SK-N-SH treated with all-trans-retinoic acid at 6 μM for 48 hours (cell line): ENCODE data around the gene MYO9B.

Source experiments
- ATAC-seq: fragments of 200-7000 bp; cut with Tn5 transposase; 3 replicates; pipeline ENCODE4 v1.9.1; 2020; ENCODE audit warnings: mild to moderate bottlenecking, moderate library complexity
- ARNTL ChIP-seq: fragments of 450-650 bp; formaldehyde crosslinking; IDR thresholded peaks from 2 replicates; pipeline ENCODE4 v1.5.0; 2020; ENCODE audit warnings: low read depth, mild to moderate bottlenecking, moderate library complexity, borderline replicate concordance
- BACH2 ChIP-seq: fragments of 250-450 bp; sonication (Bioruptor Pico); IDR thresholded peaks from 2 replicates; pipeline ENCODE4 v1.9.0; 2021; ENCODE audit warnings: mild to moderate bottlenecking, borderline replicate concordance
- CSDC2 ChIP-seq: fragments of 250-450 bp; sonication (Bioruptor Pico); IDR thresholded peaks from 2 replicates; pipeline ENCODE4 v1.5.0; 2020; ENCODE audit warnings: mild to moderate bottlenecking, moderate library complexity
- CSRNP3 ChIP-seq: fragments of 250-450 bp; sonication (Bioruptor Pico); IDR thresholded peaks from 2 replicates; pipeline ENCODE4 v1.5.1; 2021; ENCODE audit warnings: mild to moderate bottlenecking, moderate library complexity
- ESRRG ChIP-seq: fragments of 250-450 bp; sonication (Bioruptor Pico); IDR thresholded peaks from 2 replicates; pipeline ENCODE4 v1.6.1; 2021; ENCODE audit warnings: mild to moderate bottlenecking
- GLIS3 ChIP-seq: fragments of 250-450 bp; sonication (Bioruptor Pico); IDR thresholded peaks from 2 replicates; pipeline ENCODE4 v1.5.0; 2020; ENCODE audit warnings: mild to moderate bottlenecking, moderate library complexity
- ISL1 ChIP-seq: fragments of 250-450 bp; sonication (Bioruptor Pico); IDR thresholded peaks from 2 replicates; pipeline ENCODE4 v2.1.2; 2022; ENCODE audit warnings: mild to moderate bottlenecking, moderate library complexity
- OSR1 ChIP-seq: fragments of 250-450 bp; sonication (Bioruptor Pico); IDR thresholded peaks from 2 replicates; pipeline ENCODE4 v1.8.0; 2022; ENCODE audit warnings: moderate library complexity, mild to moderate bottlenecking, inconsistent platforms
- PATZ1 ChIP-seq: fragments of 250-450 bp; sonication (Bioruptor Pico); IDR thresholded peaks from 2 replicates; pipeline ENCODE4 v1.8.0; 2020; ENCODE audit warnings: mild to moderate bottlenecking, moderate library complexity, borderline replicate concordance
- PPARA ChIP-seq: fragments of 250-450 bp; sonication (Bioruptor Pico); IDR thresholded peaks from 2 replicates; pipeline ENCODE4 v1.5.0; 2020; ENCODE audit warnings: mild to moderate bottlenecking, borderline replicate concordance
- RARB ChIP-seq: fragments of 250-450 bp; sonication (Bioruptor Pico); IDR thresholded peaks from 2 replicates; pipeline ENCODE4 v1.8.0; 2021; ENCODE audit warnings: mild to moderate bottlenecking, moderate library complexity
- SNAI2 ChIP-seq: fragments of 250-450 bp; sonication (Bioruptor Pico); IDR thresholded peaks from 2 replicates; pipeline ENCODE4 v1.5.0; 2020; ENCODE audit warnings: mild to moderate bottlenecking, moderate library complexity
- TCF4 ChIP-seq: fragments of 250-450 bp; sonication (Bioruptor Pico); IDR thresholded peaks from 2 replicates; pipeline ENCODE4 v1.8.0; 2021; ENCODE audit warnings: mild to moderate bottlenecking, moderate library complexity, borderline replicate concordance
- TOX ChIP-seq: fragments of 250-450 bp; sonication (Bioruptor Pico); IDR thresholded peaks from 2 replicates; pipeline ENCODE4 v1.8.0; 2021; ENCODE audit warnings: mild to moderate bottlenecking, moderate library complexity, borderline replicate concordance
- ZC3H10 ChIP-seq: fragments of 250-450 bp; sonication (Bioruptor Pico); IDR thresholded peaks from 2 replicates; pipeline ENCODE4 v1.5.1; 2021; ENCODE audit warnings: mild to moderate bottlenecking, moderate library complexity
- ZFP3 ChIP-seq: fragments of 250-450 bp; sonication (Bioruptor Pico); IDR thresholded peaks from 2 replicates; pipeline ENCODE4 v1.5.0; 2020; ENCODE audit warnings: mild to moderate bottlenecking, moderate library complexity
- ZFP30 ChIP-seq: fragments of 450-650 bp; formaldehyde crosslinking; IDR thresholded peaks from 2 replicates; pipeline ENCODE4 v1.5.0; 2022; ENCODE audit warnings: mild to moderate bottlenecking, moderate library complexity
- ZNF70 ChIP-seq: fragments of 450-650 bp; formaldehyde crosslinking; IDR thresholded peaks from 2 replicates; pipeline ENCODE4 v1.5.0; 2020; ENCODE audit warnings: mild to moderate bottlenecking, moderate library complexity
- TF ChIP-seq, protein P1 (sequence below): fragments of 250-450 bp; sonication (Bioruptor Pico); IDR thresholded peaks from 2 replicates; pipeline ENCODE4 v1.5.1; 2020; ENCODE audit warnings: low read depth, mild to moderate bottlenecking, moderate library complexity
- TF ChIP-seq, protein P2 (sequence below): fragments of 250-450 bp; sonication (Bioruptor Pico); IDR thresholded peaks from 2 replicates; pipeline ENCODE4 v1.5.0; 2020; ENCODE audit warnings: mild to moderate bottlenecking, moderate library complexity
- TF ChIP-seq, protein P3 (sequence below): fragments of 250-450 bp; sonication (Bioruptor Pico); IDR thresholded peaks from 2 replicates; pipeline ENCODE4 v1.8.0; 2021; ENCODE audit warnings: low read depth, mild to moderate bottlenecking, moderate library complexity, borderline replicate concordance

Gene MYO9B

GRCh38 chr19:17061691-17062090 is 13.9 kb upstream of the MYO9B start:
- no peak for ATAC-seq
- TF ChIP-seq ZFP3: no peak

GRCh38 chr19:17063428-17063827 is 12.1 kb upstream of the MYO9B start:
- TF ChIP-seq SNAI2 (no peak), CSRNP3 (no peak), CSDC2 (no peak), BACH2 (CRISPR knock-in tag) (no peak), ZNF70 (CRISPR knock-in tag) (no peak), ESRRG (CRISPR knock-in tag) (no peak), ARNTL (no peak), GLIS3 (no peak), ZC3H10 (CRISPR knock-in tag) (no peak), ZFP30 (no peak), TCF4 (CRISPR knock-in tag) (no peak), RARB (CRISPR knock-in tag) (no peak), ZFP3 (no peak), OSR1 (CRISPR knock-in tag) (no peak), ISL1 (CRISPR knock-in tag) (no peak), TOX (CRISPR knock-in tag) (no peak), PATZ1 (CRISPR knock-in tag) (no peak)
- TF ChIP-seq, protein P1, sequence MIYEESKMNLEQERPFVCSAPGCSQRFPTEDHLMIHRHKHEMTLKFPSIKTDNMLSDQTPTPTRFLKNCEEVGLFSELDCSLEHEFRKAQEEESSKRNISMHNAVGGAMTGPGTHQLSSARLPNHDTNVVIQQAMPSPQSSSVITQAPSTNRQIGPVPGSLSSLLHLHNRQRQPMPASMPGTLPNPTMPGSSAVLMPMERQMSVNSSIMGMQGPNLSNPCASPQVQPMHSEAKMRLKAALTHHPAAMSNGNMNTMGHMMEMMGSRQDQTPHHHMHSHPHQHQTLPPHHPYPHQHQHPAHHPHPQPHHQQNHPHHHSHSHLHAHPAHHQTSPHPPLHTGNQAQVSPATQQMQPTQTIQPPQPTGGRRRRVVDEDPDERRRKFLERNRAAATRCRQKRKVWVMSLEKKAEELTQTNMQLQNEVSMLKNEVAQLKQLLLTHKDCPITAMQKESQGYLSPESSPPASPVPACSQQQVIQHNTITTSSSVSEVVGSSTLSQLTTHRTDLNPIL: no peak
- TF ChIP-seq, protein P2, sequence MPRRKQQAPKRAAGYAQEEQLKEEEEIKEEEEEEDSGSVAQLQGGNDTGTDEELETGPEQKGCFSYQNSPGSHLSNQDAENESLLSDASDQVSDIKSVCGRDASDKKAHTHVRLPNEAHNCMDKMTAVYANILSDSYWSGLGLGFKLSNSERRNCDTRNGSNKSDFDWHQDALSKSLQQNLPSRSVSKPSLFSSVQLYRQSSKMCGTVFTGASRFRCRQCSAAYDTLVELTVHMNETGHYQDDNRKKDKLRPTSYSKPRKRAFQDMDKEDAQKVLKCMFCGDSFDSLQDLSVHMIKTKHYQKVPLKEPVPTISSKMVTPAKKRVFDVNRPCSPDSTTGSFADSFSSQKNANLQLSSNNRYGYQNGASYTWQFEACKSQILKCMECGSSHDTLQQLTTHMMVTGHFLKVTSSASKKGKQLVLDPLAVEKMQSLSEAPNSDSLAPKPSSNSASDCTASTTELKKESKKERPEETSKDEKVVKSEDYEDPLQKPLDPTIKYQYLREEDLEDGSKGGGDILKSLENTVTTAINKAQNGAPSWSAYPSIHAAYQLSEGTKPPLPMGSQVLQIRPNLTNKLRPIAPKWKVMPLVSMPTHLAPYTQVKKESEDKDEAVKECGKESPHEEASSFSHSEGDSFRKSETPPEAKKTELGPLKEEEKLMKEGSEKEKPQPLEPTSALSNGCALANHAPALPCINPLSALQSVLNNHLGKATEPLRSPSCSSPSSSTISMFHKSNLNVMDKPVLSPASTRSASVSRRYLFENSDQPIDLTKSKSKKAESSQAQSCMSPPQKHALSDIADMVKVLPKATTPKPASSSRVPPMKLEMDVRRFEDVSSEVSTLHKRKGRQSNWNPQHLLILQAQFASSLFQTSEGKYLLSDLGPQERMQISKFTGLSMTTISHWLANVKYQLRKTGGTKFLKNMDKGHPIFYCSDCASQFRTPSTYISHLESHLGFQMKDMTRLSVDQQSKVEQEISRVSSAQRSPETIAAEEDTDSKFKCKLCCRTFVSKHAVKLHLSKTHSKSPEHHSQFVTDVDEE (CRISPR knock-in tag): no peak
- TF ChIP-seq, all 23 proteins: peak for 0
- ATAC-seq: no peak

DNA sequence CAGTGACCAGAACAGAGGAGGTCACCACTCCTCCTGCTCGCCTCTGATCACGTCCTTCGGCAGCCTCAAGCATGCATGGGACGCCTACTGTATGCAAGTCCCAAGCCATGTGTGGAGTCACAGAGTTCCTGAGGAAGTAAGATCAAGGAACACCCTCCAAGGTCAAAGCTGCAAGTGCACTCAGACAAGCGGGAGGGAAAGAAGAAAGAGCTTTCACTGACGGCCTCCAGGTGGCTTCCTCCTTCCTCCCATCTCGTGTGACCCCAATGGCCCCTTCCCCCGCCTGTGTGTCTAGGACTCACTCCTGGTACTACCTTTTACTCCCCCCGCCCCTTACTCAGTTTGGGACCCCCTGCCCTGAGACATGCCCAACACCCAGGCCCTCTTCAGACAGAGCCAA is 6.4 kb upstream of the MYO9B start:
- ATAC-seq: no peak
- TF ChIP-seq PPARA (CRISPR knock-in tag): no peak
- TF ChIP-seq TOX (CRISPR knock-in tag): no peak
- no peak for TF ChIP-seq CSRNP3
- no peak for TF ChIP-seq ESRRG (CRISPR knock-in tag)
- no peak for TF ChIP-seq ZFP30

GRCh38 chr19:17070421-17070820 is 5.2 kb upstream of the MYO9B start:
- TF ChIP-seq, protein P1: no peak
- TF ChIP-seq ZFP30: no peak
- no peak for TF ChIP-seq ZFP3
- no peak for TF ChIP-seq ZC3H10 (CRISPR knock-in tag)
- TF ChIP-seq OSR1 (CRISPR knock-in tag): no peak
- no peak for TF ChIP-seq PPARA (CRISPR knock-in tag)
- TF ChIP-seq ISL1 (CRISPR knock-in tag): no peak
- TF ChIP-seq BACH2 (CRISPR knock-in tag): no peak
- TF ChIP-seq, protein P2 (CRISPR knock-in tag): no peak
- TF ChIP-seq, protein P3, sequence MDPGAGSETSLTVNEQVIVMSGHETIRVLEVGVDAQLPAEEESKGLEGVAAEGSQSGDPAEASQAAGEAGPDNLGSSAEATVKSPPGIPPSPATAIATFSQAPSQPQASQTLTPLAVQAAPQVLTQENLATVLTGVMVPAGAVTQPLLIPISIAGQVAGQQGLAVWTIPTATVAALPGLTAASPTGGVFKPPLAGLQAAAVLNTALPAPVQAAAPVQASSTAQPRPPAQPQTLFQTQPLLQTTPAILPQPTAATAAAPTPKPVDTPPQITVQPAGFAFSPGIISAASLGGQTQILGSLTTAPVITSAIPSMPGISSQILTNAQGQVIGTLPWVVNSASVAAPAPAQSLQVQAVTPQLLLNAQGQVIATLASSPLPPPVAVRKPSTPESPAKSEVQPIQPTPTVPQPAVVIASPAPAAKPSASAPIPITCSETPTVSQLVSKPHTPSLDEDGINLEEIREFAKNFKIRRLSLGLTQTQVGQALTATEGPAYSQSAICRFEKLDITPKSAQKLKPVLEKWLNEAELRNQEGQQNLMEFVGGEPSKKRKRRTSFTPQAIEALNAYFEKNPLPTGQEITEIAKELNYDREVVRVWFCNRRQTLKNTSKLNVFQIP (CRISPR knock-in tag): no peak
- ATAC-seq: no peak
